GM13976 (cell line): ENCODE measurements around the gene LYPD4.

Experiments
- DNase-seq: peaks from one replicate; pipeline ENCODE4 v3.0.0; 2012; ENCODE audit warnings: low spot score
- CTCF ChIP-seq: IDR thresholded peaks from 2 replicates; pipeline ENCODE4 v1.5.1; 2012; ENCODE audit warnings: borderline replicate concordance, mild to moderate bottlenecking; ENCODE audit not compliant: insufficient read depth; ENCODE audit errors: extremely low read depth, missing control alignments, control extremely low read depth
- in situ Hi-C: fragments of 300-500 bp; cut with MboI; formaldehyde crosslinking; loops from one replicate; pipeline ENCODE4 v1.12.0; 2022; ENCODE audit warnings: low sequenced_read_pairs, mixed read lengths, inconsistent platforms; ENCODE audit not compliant: unreplicated experiment

The LYPD4 gene

DNA sequence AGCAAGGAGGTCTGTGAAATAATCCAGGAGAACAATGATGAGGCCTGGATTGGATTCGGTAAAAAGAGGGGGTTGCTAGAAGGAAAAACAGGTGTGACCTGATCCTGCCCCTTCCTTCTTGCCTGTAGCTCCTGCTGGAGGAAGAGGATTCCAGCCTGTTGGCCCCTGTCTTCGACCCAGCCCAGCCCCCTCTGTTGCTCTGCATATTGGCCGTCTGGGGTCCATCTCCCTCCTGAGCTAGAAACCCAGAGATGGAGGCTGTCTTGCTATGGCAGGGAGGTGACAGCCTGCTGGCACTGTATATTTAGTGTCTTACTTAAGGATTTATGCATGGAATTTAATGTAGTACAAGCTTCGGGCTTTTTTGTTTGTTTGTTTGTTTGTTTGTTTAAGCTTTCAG, 7.0 kb upstream of the LYPD4 start:
- TF ChIP-seq CTCF = no peak
- in situ Hi-C loops = no loop called here
- DNase-seq = no peak

- no peak for DNase-seq
- TF ChIP-seq CTCF = no peak
- in situ Hi-C loops = no loop called here
Measured at GRCh38 chr19:41850381-41850780, 5.9 kb upstream of the LYPD4 start.

DNA sequence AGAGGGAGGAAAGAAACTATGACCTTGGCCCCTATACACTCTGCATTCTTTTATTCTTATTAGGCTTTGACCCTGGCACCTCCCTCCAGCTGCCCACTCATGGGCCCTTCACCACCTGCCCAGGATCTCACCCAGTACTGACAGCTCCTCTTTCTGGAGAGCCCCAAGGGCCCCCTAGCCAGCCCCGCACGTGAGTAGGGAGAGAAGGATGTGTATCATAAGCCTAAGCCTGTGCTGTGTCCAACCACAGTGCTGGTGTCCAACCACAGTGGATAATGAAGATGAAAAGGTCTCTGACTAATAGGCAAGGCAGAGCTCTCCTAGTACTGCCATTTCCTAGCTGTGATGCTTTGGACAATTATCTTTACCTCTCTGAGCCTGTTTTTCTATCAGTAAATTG, 4.6 kb upstream of the LYPD4 start:
- in situ Hi-C loops = no loop called here
- TF ChIP-seq CTCF = no peak
- DNase-seq = no peak

DNA sequence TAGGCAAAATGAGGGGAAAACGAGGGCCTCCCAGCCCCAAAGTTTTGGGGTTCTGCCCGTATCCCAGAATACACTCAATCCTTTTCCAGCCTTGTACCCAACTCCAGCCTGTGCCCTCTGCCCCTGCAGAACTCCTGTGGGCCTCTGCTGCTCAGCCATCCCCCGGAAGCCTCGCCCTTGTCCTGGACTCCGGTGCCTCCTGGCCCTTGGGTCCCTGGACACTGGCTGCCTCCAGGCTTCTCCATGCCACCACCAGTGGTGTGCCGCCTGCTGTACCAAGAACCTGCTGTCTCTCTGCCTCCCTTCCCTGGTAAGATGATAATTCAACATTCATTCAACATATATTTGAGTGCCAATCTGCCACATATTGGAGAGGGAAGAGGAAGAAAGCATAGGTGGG, 4.2 kb upstream of the LYPD4 start:
- no peak for DNase-seq

GRCh38 chr19:41847351-41848105, 3.0 kb upstream of the LYPD4 start:
- in situ Hi-C loops = no loop called here
- no peak for DNase-seq

More for the DNA sequence above, 4.2 kb upstream of the LYPD4 start:
- in situ Hi-C loops = no loop called here
- TF ChIP-seq CTCF = no peak

DNA sequence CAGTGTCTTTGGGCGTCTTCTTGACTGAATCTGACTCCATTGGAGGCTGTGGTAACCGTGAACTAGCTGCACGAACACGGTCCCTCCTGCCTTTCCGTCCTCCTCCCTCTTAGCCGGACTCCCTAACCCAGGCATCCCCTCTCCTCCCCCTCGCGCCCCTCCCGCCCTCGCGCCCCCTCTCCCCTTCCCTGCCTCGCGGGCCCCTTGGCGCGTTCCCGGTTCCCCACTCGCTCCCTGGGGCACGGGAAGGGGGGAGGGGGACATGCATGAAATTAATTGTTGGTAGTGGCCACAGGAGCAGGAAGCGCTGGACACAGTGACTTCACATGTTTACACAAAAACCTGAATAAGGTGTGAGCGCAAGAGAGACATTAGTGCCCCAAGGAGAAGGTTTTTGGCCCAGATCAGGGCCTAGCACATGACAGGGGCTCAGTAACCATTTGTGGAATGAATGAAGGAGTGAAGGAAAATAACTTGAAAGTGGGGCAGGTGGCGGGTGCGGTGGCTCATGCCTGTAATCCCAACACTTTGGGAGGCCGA, 638 bp upstream of the LYPD4 start:
- no peak for TF ChIP-seq CTCF
- in situ Hi-C loops = no loop called here
- no peak for DNase-seq

More at GRCh38 chr19:41847351-41848105, 3.0 kb upstream of the LYPD4 start:
- no peak for TF ChIP-seq CTCF

DNA sequence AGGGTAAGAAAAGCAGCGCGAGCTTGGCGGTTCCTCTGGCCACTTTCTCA, 343 bp upstream of the LYPD4 start, which contains the start of gene DMRTC2:
Gene DMRTC2 (plus strand): TSS at position 42 of the 50 bp plus-strand sequence. CDS start 2,387 bp downstream, outside the sequence.
- DNase-seq = no peak
- in situ Hi-C loops = no loop called here
- TF ChIP-seq CTCF = no peak
